SK-N-SH (cell line): ENCODE data around the gene ITGA6. TPM values are rescaled to one million over a fixed set of nuclear protein-coding genes. Genes with fewer than 3 reads are reported as not detected.

Experiments used
- CTCF ChIA-PET: fragments of 300-600, 350-600 bp; formaldehyde crosslinking; extraction: SDS; loops from one replicate; lab custom pipeline; 2021; lab: Yijun Ruan, JAX
- POLR2A ChIA-PET: fragments of 350-600 bp; sonication (Branson Sonifier 250); formaldehyde crosslinking; extraction: SDS; loops from one replicate; lab custom pipeline; 2020; ENCODE audit warnings: antibody characterized with exemption, inconsistent platforms; lab: Yijun Ruan, JAX
- DNase-seq: peaks from one replicate; pipeline ENCODE4 v3.0.0; 2012
- H2AFZ ChIP-seq: fragments of 200-600 bp; sonication (generic); 2 replicates; pipeline ENCODE4 v1.8.1; 2016; ENCODE audit warnings: antibody characterized with exemption, mild to moderate bottlenecking, low read depth
- H3F3A ChIP-seq: fragments of 200-600 bp; sonication (generic); replicated peaks from 2 replicates; pipeline ENCODE3; 2016; ENCODE audit warnings: antibody characterized with exemption, mild to moderate bottlenecking; ENCODE audit not compliant: insufficient read depth
- H3K27ac ChIP-seq, 2 experiments: fragments of 200-500 bp in 1 of 2; fragments of 200-600 bp in 1 of 2; sonication (Bioruptor generic) in 1 of 2; sonication (generic), shearing (Covaris generic) in 1 of 2; 2 replicates each; pipeline versions ENCODE4 v1.5.1 to v1.6.1; 2014 to 2016; ENCODE audit warnings: low read depth in 2 of 2, inconsistent platforms in 1 of 2, low read length in 1 of 2, mild to moderate bottlenecking in 1 of 2, mixed read lengths in 1 of 2
- H3K27me3 ChIP-seq: fragments of 200-600 bp; sonication (generic), shearing (Covaris generic); 2 replicates; pipeline ENCODE4 v1.6.1; 2016; ENCODE audit warnings: mixed run types; ENCODE audit not compliant: insufficient read depth
- H3K36me3 ChIP-seq, 2 experiments: fragments of 200-500 bp in 1 of 2; fragments of 200-600 bp in 1 of 2; sonication (Bioruptor generic) in 1 of 2; sonication (generic) in 1 of 2; replicated peaks in 1 of 2; 2 replicates each; pipeline versions ENCODE3 to v1.5.1; 2014 to 2016; ENCODE audit warnings: low read length in 1 of 2, mild to moderate bottlenecking in 1 of 2; ENCODE audit not compliant: insufficient read depth in 2 of 2, control insufficient read depth in 1 of 2
- H3K4me1 ChIP-seq, 2 experiments: fragments of 200-500 bp in 1 of 2; fragments of 200-600 bp in 1 of 2; sonication (Bioruptor generic) in 1 of 2; sonication (generic), shearing (Covaris generic) in 1 of 2; 2 replicates each; pipeline versions ENCODE4 v1.5.1 to v1.6.1; 2014 to 2016; ENCODE audit warnings: low read depth in 1 of 2, low read length in 1 of 2, mixed run types in 1 of 2; ENCODE audit not compliant: insufficient read depth in 2 of 2, control insufficient read depth in 1 of 2
- H3K4me2 ChIP-seq: fragments of 200-600 bp; sonication (generic), shearing (Covaris generic); 2 replicates; pipeline ENCODE4 v1.6.1; 2017; ENCODE audit warnings: mixed run types
- H3K4me3 ChIP-seq, 2 experiments: fragments of 200-500 bp in 1 of 2; fragments of 200-600 bp in 1 of 2; sonication (Bioruptor generic) in 1 of 2; sonication (generic), shearing (Covaris generic) in 1 of 2; 2 replicates each; pipeline versions ENCODE4 v1.5.1 to v1.8.1; 2014 to 2016; ENCODE audit warnings: low read depth in 2 of 2, inconsistent platforms in 1 of 2, low read length in 1 of 2, mild to moderate bottlenecking in 1 of 2, mixed read lengths in 1 of 2, moderate library complexity in 1 of 2
- H3K79me2 ChIP-seq: fragments of 200-600 bp; sonication (generic); 2 replicates; pipeline ENCODE4 v1.8.1; 2017; ENCODE audit warnings: mild to moderate bottlenecking; ENCODE audit not compliant: insufficient read depth
- H3K9ac ChIP-seq: fragments of 200-600 bp; sonication (generic); 2 replicates; pipeline ENCODE4 v1.6.1; 2017; ENCODE audit warnings: mixed run types
- H3K9me2 ChIP-seq: fragments of 200-600 bp; sonication (generic); 2 replicates; pipeline ENCODE4 v1.6.1; 2017; ENCODE audit warnings: mixed run types
- H3K9me3 ChIP-seq: fragments of 200-600 bp; sonication (generic); 2 replicates; pipeline ENCODE4 v1.6.1; 2017; ENCODE audit warnings: mixed run types, mild to moderate bottlenecking, moderate library complexity
- H4K20me1 ChIP-seq: fragments of 200-600 bp; sonication (generic); 2 replicates; pipeline ENCODE4 v1.6.1; 2017; ENCODE audit warnings: mild to moderate bottlenecking, mixed run types; ENCODE audit not compliant: insufficient read depth
- CHD2 ChIP-seq: fragments of 150-350 bp; IDR thresholded peaks from 2 replicates; pipeline ENCODE4 v1.6.1; 2018; ENCODE audit warnings: low read length; ENCODE audit not compliant: partially characterized antibody
- CTCF ChIP-seq: fragments of 200-600 bp; sonication (generic); IDR thresholded peaks from 2 replicates; pipeline ENCODE4 v1.6.1; 2017; ENCODE audit warnings: antibody characterized with exemption, mild to moderate bottlenecking, moderate library complexity
- ELF1 ChIP-seq: IDR thresholded peaks from 2 replicates; pipeline ENCODE4 v1.4.0; 2012
- EP300 ChIP-seq, 2 experiments: IDR thresholded peaks; 2 replicates each; pipeline versions ENCODE4 v1.4.0 to v1.6.1; 2012; ENCODE audit warnings: borderline replicate concordance in 1 of 2, low read depth in 1 of 2, low read length in 1 of 2
- EZH2phosphoT487 ChIP-seq: fragments of 200-600 bp; sonication (generic); IDR thresholded peaks from 2 replicates; pipeline ENCODE4 v1.6.1; 2017; ENCODE audit warnings: low read depth, mixed run types, mild to moderate bottlenecking, antibody characterized with exemption, moderate library complexity, borderline replicate concordance
- FOXJ3 ChIP-seq: sonication (generic); formaldehyde crosslinking; IDR thresholded peaks from 2 replicates; pipeline ENCODE4 v1.5.1; 2020; ENCODE audit warnings: mild to moderate bottlenecking, missing genetic modification reagents
- GABPA ChIP-seq: IDR thresholded peaks from 2 replicates; pipeline ENCODE4 v1.4.0; 2012; ENCODE audit warnings: low read depth, mild to moderate bottlenecking
- MEF2A ChIP-seq: IDR thresholded peaks from 2 replicates; pipeline ENCODE4 v1.4.0; 2012; ENCODE audit warnings: low read depth, borderline replicate concordance
- MXI1 ChIP-seq: IDR thresholded peaks from 2 replicates; pipeline ENCODE4 v1.6.1; 2012; ENCODE audit warnings: mild to moderate bottlenecking, low read depth, low read length, improper control_type of control experiment
- NFIC ChIP-seq: IDR thresholded peaks from 2 replicates; pipeline ENCODE4 v1.4.0; 2012; ENCODE audit warnings: borderline replicate concordance
- NRF1 ChIP-seq: IDR thresholded peaks from 2 replicates; pipeline ENCODE4 v1.6.1; 2012; ENCODE audit warnings: low read depth, mild to moderate bottlenecking, low read length
- PBX3 ChIP-seq: IDR thresholded peaks from 2 replicates; pipeline ENCODE4; 2012
- RAD21 ChIP-seq: IDR thresholded peaks from 2 replicates; pipeline ENCODE4 v1.6.1; 2012; ENCODE audit warnings: mild to moderate bottlenecking, low read length
- RFX5 ChIP-seq: IDR thresholded peaks from 2 replicates; pipeline ENCODE4 v1.6.1; 2012; ENCODE audit warnings: mild to moderate bottlenecking, improper control_type of control experiment, low read length
- RXRA ChIP-seq: IDR thresholded peaks from 2 replicates; pipeline ENCODE4 v1.4.0; 2012; ENCODE audit warnings: low read depth, mild to moderate bottlenecking, borderline replicate concordance
- SIN3A ChIP-seq: IDR thresholded peaks from 2 replicates; pipeline ENCODE4 v1.6.1; 2012; ENCODE audit warnings: low read depth, mild to moderate bottlenecking, low read length, moderate library complexity, borderline replicate concordance
- TAF1 ChIP-seq: IDR thresholded peaks from 2 replicates; pipeline ENCODE4 v1.6.1; 2012; ENCODE audit warnings: low read depth, mild to moderate bottlenecking, low read length, moderate library complexity, borderline replicate concordance
- USF2 ChIP-seq: fragments of 150-350 bp; IDR thresholded peaks from 2 replicates; pipeline ENCODE4 v1.6.1; 2017; ENCODE audit warnings: antibody characterized with exemption, low read length, low read depth, borderline replicate concordance
- YY1 ChIP-seq: IDR thresholded peaks from 2 replicates; pipeline ENCODE4 v1.4.0; 2012; ENCODE audit warnings: low read depth, mild to moderate bottlenecking
- WGBS: methylation state at CpG from one replicate; pipeline ENCODE4 v1.1.6; 2017; ENCODE audit warnings: low lambda C conversion rate; 5-methylcytosine and 5-hydroxymethylcytosine counted together
- polyA plus RNA-seq, 3 experiments: library from polyadenylated mRNA; depleted of rRNA; stranded (reverse); fragments of >200 nt; gene quantifications; 2 replicates each; pipeline ENCODE4 v1.2.3, GENCODE V29; 2012

Gene ITGA6
- polyA plus RNA-seq, 1 of the 3 experiments (the other 2 are of a cell fraction), result 26.0 TPM

- TF ChIP-seq RAD21 (no peak), ELF1 (no peak), MXI1 (no peak), TAF1 (no peak), RXRA (no peak), EZH2phosphoT487 (no peak), PBX3 (no peak), USF2 (no peak), FOXJ3 (CRISPR knock-in tag) (no peak), NFIC (no peak)
Measured at GRCh38 chr2:172452845-172453244, 25.5 kb downstream of the ITGA6 start (continued).

- Histone ChIP-seq H3K36me3 (no peaks in the 10 kb centered on the region), H3K9me3 (no peaks in the 10 kb centered on the region), H3K4me1 (peaks cover 0 to 19% of the 10 kb centered on the region in 2 experiments; a peak in 1 of 4 replicates), H2AFZ (no peak overlapping the region), H3K27me3 (no peaks in the 10 kb centered on the region), H3K4me3 (no peak overlapping the region), H4K20me1 (peaks cover 9% of the 10 kb centered on the region; the same call in 1 of the 2 replicates), H3K9me2 (no peaks in the 10 kb centered on the region), H3K79me2 (peaks cover 93% of the 10 kb centered on the region), H3K27ac (no peak overlapping the region), H3K9ac (no peak overlapping the region), H3F3A (peaks cover 3% of the 10 kb centered on the region), H3K4me2 (no peak overlapping the region)
- TF ChIP-seq NRF1, result no peak
- WGBS, result 91% methylated on average over 6 of the region's 6 CpGs
- ChIA-PET POLR2A (no interaction called here), CTCF (interaction anchor here (1.0 to 4.1 kb wide), 4 partner anchors 7 to 327 kb away, joined by 3 to 31 read pairs (median 10); no protein-coding TSS in a partner anchor)
- DNase-seq, result no peak
Measured at GRCh38 chr2:172454404-172455120, 27.2 kb downstream of the ITGA6 start.

- Histone ChIP-seq H3K79me2 (peaks cover 90% of the 10 kb centered on the region), H3K36me3 (no peaks in the 10 kb centered on the region), H3K9me2 (no peaks in the 10 kb centered on the region), H3K4me2 (no peak overlapping the region), H4K20me1 (peaks cover 9% of the 10 kb centered on the region; the same call in 1 of the 2 replicates), H2AFZ (no peak overlapping the region), H3K4me1 (peaks cover 0 to 14% of the 10 kb centered on the region in 2 experiments; a peak in 1 of 4 replicates), H3K9ac (no peak overlapping the region), H3F3A (peaks cover 3% of the 10 kb centered on the region), H3K4me3 (no peak overlapping the region), H3K27ac (no peak overlapping the region), H3K27me3 (no peaks in the 10 kb centered on the region), H3K9me3 (no peaks in the 10 kb centered on the region)
- DNase-seq, result no peak
- ChIA-PET POLR2A (no interaction called here), CTCF (interaction anchor here (1.0 to 2.2 kb wide), 5 partner anchors 9 to 328 kb away, joined by 3 to 16 read pairs (median 6); partner anchors contain the start of gene ITGA6)
- TF ChIP-seq PBX3 (no peak), MEF2A (no peak), CHD2 (no peak), MXI1 (no peak), NFIC (no peak), CTCF (no peak), SIN3A (no peak), ELF1 (no peak), RFX5 (no peak), EP300 (IDR thresholded peaks at IDR 0.05; ENCODE audit: borderline replicate concordance in 1 of 2, low read depth in 1 of 2, low read length in 1 of 2) (no peak), YY1 (no peak), GABPA (no peak)
- 71% methylated on average over 4 of the region's 4 CpGs for WGBS
Measured at GRCh38 chr2:172455121-172455515, 27.7 kb downstream of the ITGA6 start.
